ENCODE results near the gene MAP1S.
"Not testable (repeated sequence)": the region's sequence is repeated elsewhere in the genome, so short reads cannot be mapped to it uniquely, and the experiment has no call there.

Gene MAP1S

DNA sequence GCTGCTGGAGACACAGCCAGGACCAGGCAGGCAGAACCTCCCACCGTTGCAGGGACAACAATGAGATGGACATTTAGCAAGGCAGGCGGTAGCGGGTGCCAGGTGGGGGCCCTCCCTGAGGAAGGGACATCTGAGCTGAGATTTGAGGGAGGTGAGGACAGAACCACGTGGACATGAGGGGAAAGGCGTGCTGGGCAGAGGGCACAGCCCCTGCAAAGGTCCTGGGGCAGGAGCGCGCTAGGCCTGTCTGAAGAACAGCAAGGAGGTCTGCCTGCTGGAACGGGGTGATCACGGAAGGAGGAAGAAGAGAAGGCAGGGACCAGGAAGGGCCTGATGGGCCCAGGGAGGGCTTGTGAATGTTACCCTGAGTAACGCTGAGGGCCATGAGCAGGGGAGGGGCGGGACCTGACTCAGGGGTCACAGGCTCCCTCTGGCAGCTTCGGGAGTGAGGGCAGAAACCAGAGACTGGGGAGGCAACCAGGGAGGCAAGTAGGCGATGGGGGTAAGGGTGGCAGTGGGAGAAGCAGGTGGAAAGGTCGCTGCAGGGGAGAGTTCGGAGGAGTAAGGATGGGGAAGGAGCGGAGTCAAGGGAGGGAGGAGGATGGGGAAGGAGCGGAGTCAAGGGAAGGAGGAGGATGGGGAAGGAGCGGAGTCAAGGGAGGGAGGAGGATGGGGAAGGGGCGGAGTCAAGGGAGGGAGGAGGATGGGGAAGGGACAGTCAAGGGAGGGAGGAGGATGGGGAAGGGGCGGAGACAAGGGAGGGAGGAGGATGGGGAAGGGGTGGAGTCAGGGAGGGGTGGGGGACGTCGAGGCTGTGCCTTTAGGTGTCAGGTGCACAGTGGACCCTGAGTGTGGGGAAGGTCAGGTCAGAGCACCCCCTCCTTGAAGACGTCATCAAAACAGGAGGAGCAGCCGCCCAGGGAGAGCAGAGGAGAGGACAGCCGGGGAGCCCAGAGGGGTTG is 60.0 kb downstream of the MAP1S start:
- Histone ChIP-seq H3K9me2 (replicated peaks; ENCODE audit: insufficient read depth, low read length) (no peaks in the 10 kb centered on the region), H3K79me2 (ENCODE audit: low read length) (no peaks in the 10 kb centered on the region), H2AFZ (ENCODE audit: low read length) (no peak overlapping the region), H3F3A (ENCODE audit: insufficient read depth, low read length) (no peaks in the 10 kb centered on the region), H3K4me3 (ENCODE audit: low read length) (no peak overlapping the region), H3K9ac (ENCODE audit: low read length) (no peak overlapping the region), H3K36me3 (replicated peaks; ENCODE audit: insufficient read depth, low read length) (no peaks in the 10 kb centered on the region), H3K27ac (ENCODE audit: low read length) (no peak overlapping the region), H3K4me1 (ENCODE audit: low read length) (no peaks in the 10 kb centered on the region), H3K27me3 (replicated peaks; ENCODE audit: insufficient read depth, low read length) (no peaks in the 10 kb centered on the region), H3K9me3 (replicated peaks; ENCODE audit: insufficient read depth, low read length) (no peaks in the 10 kb centered on the region), H3K4me2 (ENCODE audit: low read depth, low read length) (no peak overlapping the region), H4K20me1 (ENCODE audit: insufficient read depth, low read length) (no peaks in the 10 kb centered on the region)
- DNase-seq = no peak
- TF ChIP-seq, protein P1, sequence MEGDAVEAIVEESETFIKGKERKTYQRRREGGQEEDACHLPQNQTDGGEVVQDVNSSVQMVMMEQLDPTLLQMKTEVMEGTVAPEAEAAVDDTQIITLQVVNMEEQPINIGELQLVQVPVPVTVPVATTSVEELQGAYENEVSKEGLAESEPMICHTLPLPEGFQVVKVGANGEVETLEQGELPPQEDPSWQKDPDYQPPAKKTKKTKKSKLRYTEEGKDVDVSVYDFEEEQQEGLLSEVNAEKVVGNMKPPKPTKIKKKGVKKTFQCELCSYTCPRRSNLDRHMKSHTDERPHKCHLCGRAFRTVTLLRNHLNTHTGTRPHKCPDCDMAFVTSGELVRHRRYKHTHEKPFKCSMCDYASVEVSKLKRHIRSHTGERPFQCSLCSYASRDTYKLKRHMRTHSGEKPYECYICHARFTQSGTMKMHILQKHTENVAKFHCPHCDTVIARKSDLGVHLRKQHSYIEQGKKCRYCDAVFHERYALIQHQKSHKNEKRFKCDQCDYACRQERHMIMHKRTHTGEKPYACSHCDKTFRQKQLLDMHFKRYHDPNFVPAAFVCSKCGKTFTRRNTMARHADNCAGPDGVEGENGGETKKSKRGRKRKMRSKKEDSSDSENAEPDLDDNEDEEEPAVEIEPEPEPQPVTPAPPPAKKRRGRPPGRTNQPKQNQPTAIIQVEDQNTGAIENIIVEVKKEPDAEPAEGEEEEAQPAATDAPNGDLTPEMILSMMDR (IDR thresholded peaks at IDR 0.05; ENCODE audit: low read length) = no peak
- no peak for TF ChIP-seq EZH2 (optimal IDR thresholded peaks at IDR 0.05; ENCODE audit: low read depth, low read length)
- TF ChIP-seq EZH2phosphoT487 (IDR thresholded peaks at IDR 0.05; ENCODE audit: low read length) = no peak

DNA sequence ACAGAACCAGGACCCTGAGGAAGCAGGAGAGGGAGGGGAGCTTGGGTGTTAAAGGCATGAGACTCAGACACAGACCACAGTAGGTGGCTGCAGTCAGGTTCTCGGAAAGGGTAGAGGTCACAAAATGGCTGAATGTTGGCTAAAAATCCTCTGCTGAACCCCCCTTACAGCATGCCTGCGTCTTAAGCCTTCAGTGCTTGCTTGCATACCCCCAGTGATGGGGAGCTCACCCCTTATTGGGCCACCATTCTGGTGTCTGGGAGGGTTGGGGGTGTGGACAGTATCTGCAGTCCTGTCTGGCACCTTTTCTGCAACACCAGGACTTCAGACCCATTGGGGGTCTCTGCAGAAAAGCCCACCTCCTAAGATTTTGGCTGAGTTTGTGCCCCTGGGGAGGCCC is 61.5 kb downstream of the MAP1S start:
- Histone ChIP-seq H3K4me1 (ENCODE audit: low read length) (no peaks in the 10 kb centered on the region), H2AFZ (ENCODE audit: low read length) (no peak overlapping the region), H3K27ac (ENCODE audit: low read length) (no peak overlapping the region), H3K4me2 (ENCODE audit: low read depth, low read length) (no peak overlapping the region), H3K9ac (ENCODE audit: low read length) (no peak overlapping the region), H3K9me2 (replicated peaks; ENCODE audit: insufficient read depth, low read length) (no peaks in the 10 kb centered on the region), H3K79me2 (ENCODE audit: low read length) (no peaks in the 10 kb centered on the region), H3K27me3 (replicated peaks; ENCODE audit: insufficient read depth, low read length) (no peaks in the 10 kb centered on the region), H3K36me3 (replicated peaks; ENCODE audit: insufficient read depth, low read length) (no peaks in the 10 kb centered on the region), H3K9me3 (replicated peaks; ENCODE audit: insufficient read depth, low read length) (no peaks in the 10 kb centered on the region), H3K4me3 (ENCODE audit: low read length) (no peak overlapping the region), H4K20me1 (ENCODE audit: insufficient read depth, low read length) (no peaks in the 10 kb centered on the region), H3F3A (ENCODE audit: insufficient read depth, low read length) (no peaks in the 10 kb centered on the region)
- no peak for DNase-seq
- no peak for TF ChIP-seq EZH2phosphoT487 (IDR thresholded peaks at IDR 0.05; ENCODE audit: low read length)
- TF ChIP-seq, protein P1 (IDR thresholded peaks at IDR 0.05; ENCODE audit: low read length) = no peak
- TF ChIP-seq EZH2 (optimal IDR thresholded peaks at IDR 0.05; ENCODE audit: low read depth, low read length) = no peak

DNA sequence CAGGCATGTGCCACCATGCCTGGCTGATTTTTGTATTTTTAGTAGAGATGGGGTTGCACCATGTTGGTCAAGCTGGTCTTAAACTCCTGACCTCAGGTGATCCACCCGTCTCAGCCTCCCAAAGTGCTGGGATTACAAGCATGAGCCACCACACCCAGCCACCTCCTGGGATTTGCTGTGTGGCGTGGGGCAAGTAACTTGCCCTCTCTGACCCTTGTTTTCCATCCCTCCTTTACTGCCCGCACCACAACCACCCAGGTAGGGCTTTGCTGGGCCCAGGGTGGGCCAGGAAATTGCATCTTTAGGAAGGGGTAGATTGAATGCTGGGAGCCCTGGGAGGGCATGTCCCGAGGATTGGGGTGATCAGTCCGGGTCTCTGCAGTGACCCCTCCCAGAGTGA is 64.4 kb downstream of the MAP1S start:
- not testable (repeated sequence) for H2AFZ ChIP-seq (ENCODE audit: low read length); H3K9me3 ChIP-seq (replicated peaks; ENCODE audit: insufficient read depth, low read length); H3K27ac ChIP-seq (ENCODE audit: low read length); DNase-seq; H3K4me2 ChIP-seq (ENCODE audit: low read depth, low read length); H3K27me3 ChIP-seq (replicated peaks; ENCODE audit: insufficient read depth, low read length); H3K4me3 ChIP-seq (ENCODE audit: low read length); H3K4me1 ChIP-seq (ENCODE audit: low read length); H3K9me2 ChIP-seq (replicated peaks; ENCODE audit: insufficient read depth, low read length); H3K36me3 ChIP-seq (replicated peaks; ENCODE audit: insufficient read depth, low read length); H4K20me1 ChIP-seq (ENCODE audit: insufficient read depth, low read length); H3K79me2 ChIP-seq (ENCODE audit: low read length); H3F3A ChIP-seq (ENCODE audit: insufficient read depth, low read length); H3K9ac ChIP-seq (ENCODE audit: low read length)
